ENCODE results near the gene ERCC4.
"Not testable (repeated sequence)": the region's sequence is repeated elsewhere in the genome, so short reads cannot be mapped to it uniquely, and the experiment has no call there.

Gene ERCC4

DNA sequence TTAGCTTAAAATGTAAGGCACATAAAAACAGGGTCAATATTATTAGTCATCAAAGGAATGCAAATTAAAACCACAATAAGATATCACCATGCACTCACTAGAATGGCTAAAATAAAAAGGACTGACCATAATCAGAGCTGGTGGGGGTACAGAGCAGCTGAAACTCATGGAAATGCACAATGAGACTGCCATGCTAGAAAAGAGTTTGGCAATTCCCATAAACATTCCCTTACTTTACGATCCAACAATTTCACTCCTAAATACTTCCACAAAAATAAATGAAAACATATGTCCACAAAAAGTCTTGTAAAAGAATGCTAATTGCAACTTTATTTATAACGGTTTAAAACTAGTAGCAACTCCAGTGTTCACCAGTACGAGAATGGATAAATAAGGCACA, 36.1 kb upstream of the ERCC4 start:
- Histone ChIP-seq H3K27me3 (ENCODE audit: insufficient read depth, low read depth) (no peaks in the 10 kb centered on the region), H3K4me3 (IDR thresholded peaks at IDR 0.05; ENCODE audit: insufficient read depth, low read depth, low read length) (no peak overlapping the region), H3K9ac (no peak overlapping the region), H3K79me2 (ENCODE audit: insufficient read depth, low read depth) (no peaks in the 10 kb centered on the region), H3K4me1 (ENCODE audit: low read depth, poor library complexity, severe bottlenecking) (peaks cover 10% of the 10 kb centered on the region), H2AFZ (ENCODE audit: low read depth) (no peak overlapping the region), H3K27ac (no peak overlapping the region), H4K20me1 (ENCODE audit: insufficient read depth) (no peaks in the 10 kb centered on the region), H3K4me2 (no peak overlapping the region), H3K36me3 (ENCODE audit: insufficient read depth) (no peaks in the 10 kb centered on the region)
- TF ChIP-seq, protein P1, sequence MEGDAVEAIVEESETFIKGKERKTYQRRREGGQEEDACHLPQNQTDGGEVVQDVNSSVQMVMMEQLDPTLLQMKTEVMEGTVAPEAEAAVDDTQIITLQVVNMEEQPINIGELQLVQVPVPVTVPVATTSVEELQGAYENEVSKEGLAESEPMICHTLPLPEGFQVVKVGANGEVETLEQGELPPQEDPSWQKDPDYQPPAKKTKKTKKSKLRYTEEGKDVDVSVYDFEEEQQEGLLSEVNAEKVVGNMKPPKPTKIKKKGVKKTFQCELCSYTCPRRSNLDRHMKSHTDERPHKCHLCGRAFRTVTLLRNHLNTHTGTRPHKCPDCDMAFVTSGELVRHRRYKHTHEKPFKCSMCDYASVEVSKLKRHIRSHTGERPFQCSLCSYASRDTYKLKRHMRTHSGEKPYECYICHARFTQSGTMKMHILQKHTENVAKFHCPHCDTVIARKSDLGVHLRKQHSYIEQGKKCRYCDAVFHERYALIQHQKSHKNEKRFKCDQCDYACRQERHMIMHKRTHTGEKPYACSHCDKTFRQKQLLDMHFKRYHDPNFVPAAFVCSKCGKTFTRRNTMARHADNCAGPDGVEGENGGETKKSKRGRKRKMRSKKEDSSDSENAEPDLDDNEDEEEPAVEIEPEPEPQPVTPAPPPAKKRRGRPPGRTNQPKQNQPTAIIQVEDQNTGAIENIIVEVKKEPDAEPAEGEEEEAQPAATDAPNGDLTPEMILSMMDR (conservative IDR thresholded peaks at IDR 0.05; ENCODE audit: low read depth, low read length): no peak

DNA sequence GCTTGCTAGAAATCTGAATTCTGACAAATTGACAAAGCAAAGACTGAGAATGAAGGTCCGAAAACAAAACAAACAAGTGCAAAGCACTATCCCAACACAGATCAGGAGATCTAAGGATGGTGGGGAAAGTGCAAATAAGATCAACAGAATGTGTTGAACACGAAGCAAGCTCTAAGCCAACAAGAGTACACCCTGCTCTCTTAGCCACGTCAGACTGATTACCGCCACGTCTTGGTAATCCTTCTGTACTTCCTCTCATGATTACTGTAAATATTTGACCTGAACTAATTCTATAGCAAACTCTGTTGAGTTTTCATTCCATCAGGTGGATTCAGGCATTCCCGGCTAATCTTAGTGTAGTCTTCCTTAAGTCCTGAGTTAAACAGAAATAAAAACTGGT, 34.3 kb upstream of the ERCC4 start:
- H3K4me3 ChIP-seq (IDR thresholded peaks at IDR 0.05; ENCODE audit: insufficient read depth, low read depth, low read length): no peak overlapping the region
- no peaks in the 10 kb centered on the region for H3K79me2 ChIP-seq (ENCODE audit: insufficient read depth, low read depth)
- H3K4me2 ChIP-seq: no peak overlapping the region
- H3K9ac ChIP-seq: no peak overlapping the region
- no peak overlapping the region for H3K27ac ChIP-seq
- no peaks in the 10 kb centered on the region for H3K27me3 ChIP-seq (ENCODE audit: insufficient read depth, low read depth)
- no peaks in the 10 kb centered on the region for H4K20me1 ChIP-seq (ENCODE audit: insufficient read depth)
- H2AFZ ChIP-seq (ENCODE audit: low read depth): no peak overlapping the region
- H3K4me1 ChIP-seq (ENCODE audit: low read depth, poor library complexity, severe bottlenecking): no peaks in the 10 kb centered on the region
- TF ChIP-seq, protein P1 (conservative IDR thresholded peaks at IDR 0.05; ENCODE audit: low read depth, low read length): no peak
- H3K36me3 ChIP-seq (ENCODE audit: insufficient read depth): no peaks in the 10 kb centered on the region

DNA sequence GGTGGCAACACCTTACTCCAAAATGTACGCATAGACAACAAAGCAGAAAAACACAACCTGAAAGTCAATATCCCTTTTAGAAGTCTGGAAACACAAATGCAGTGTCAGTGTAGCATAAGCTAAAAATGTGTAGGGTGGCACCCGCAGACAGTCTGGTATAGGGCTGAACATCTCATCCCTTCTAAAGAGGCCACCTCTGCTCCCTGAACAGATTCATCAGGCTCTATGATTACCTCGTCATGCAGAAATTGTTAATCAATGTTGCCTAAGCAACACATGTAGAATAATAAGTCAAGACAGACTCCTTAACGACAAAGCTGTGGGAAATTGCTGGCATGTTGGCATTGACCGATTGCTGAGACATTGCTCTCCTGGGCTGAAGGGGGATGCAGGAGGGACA, 33.3 kb upstream of the ERCC4 start:
- Histone ChIP-seq H3K4me3 (IDR thresholded peaks at IDR 0.05; ENCODE audit: insufficient read depth, low read depth, low read length) (no peak overlapping the region), H3K4me1 (ENCODE audit: low read depth, poor library complexity, severe bottlenecking) (no peaks in the 10 kb centered on the region), H2AFZ (ENCODE audit: low read depth) (no peak overlapping the region), H3K27ac (no peak overlapping the region), H3K79me2 (ENCODE audit: insufficient read depth, low read depth) (no peaks in the 10 kb centered on the region), H3K9ac (no peak overlapping the region), H4K20me1 (ENCODE audit: insufficient read depth) (no peaks in the 10 kb centered on the region), H3K36me3 (ENCODE audit: insufficient read depth) (no peaks in the 10 kb centered on the region), H3K4me2 (no peak overlapping the region), H3K27me3 (ENCODE audit: insufficient read depth, low read depth) (no peaks in the 10 kb centered on the region)
- TF ChIP-seq, protein P1 (conservative IDR thresholded peaks at IDR 0.05; ENCODE audit: low read depth, low read length): no peak

DNA sequence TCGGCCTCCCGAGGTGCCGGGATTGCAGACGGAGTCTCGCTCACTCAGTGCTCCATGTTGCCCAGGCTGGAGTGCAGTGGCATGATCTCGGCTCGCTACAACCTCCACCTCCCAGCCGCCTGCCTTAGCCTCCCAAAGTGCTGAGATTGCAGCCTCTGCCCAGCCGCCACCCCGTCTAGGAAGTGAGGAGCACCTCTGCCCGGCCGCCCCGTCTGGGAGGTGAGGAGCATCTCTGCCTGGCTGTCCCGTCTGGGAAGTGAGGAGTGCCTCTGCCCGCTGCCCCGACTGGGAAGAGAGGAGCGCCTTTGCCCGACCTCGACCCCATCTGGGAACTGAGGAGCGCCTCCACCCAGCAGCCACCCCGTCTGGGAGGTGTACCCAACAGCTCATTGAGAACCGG, 30.6 kb upstream of the ERCC4 start:
- H3K27ac ChIP-seq; H3K4me3 ChIP-seq (IDR thresholded peaks at IDR 0.05; ENCODE audit: insufficient read depth, low read depth, low read length); H3K27me3 ChIP-seq (ENCODE audit: insufficient read depth, low read depth); H3K36me3 ChIP-seq (ENCODE audit: insufficient read depth); H3K9ac ChIP-seq; H2AFZ ChIP-seq (ENCODE audit: low read depth); H3K4me2 ChIP-seq; H3K79me2 ChIP-seq (ENCODE audit: insufficient read depth, low read depth); H4K20me1 ChIP-seq (ENCODE audit: insufficient read depth); H3K4me1 ChIP-seq (ENCODE audit: low read depth, poor library complexity, severe bottlenecking): not testable (repeated sequence)

DNA sequence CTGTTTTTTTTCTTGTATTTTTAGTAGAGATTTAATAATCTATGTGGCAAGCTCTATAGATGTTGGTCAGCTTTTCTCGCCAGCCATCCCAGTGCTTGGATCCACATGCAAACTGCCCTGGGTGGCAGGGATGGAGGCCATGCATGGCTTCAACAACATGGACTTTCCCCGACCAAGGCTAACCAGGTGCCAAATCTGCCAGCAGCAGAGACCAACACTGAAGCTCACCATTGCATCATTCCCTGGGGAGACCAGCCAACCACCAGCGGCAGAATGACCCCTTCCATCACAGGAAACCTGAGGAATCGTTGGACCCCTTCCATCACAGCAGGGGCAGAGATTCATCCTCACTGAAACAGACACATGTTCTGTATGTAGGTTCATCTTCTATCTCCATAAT, 27.7 kb upstream of the ERCC4 start:
- H2AFZ ChIP-seq (ENCODE audit: low read depth): no peak overlapping the region
- no peaks in the 10 kb centered on the region for H3K27me3 ChIP-seq (ENCODE audit: insufficient read depth, low read depth)
- no peaks in the 10 kb centered on the region for H3K36me3 ChIP-seq (ENCODE audit: insufficient read depth)
- H4K20me1 ChIP-seq (ENCODE audit: insufficient read depth): no peaks in the 10 kb centered on the region
- no peaks in the 10 kb centered on the region for H3K79me2 ChIP-seq (ENCODE audit: insufficient read depth, low read depth)
- TF ChIP-seq, protein P1 (conservative IDR thresholded peaks at IDR 0.05; ENCODE audit: low read depth, low read length): no peak
- no peak overlapping the region for H3K4me2 ChIP-seq
- H3K4me1 ChIP-seq (ENCODE audit: low read depth, poor library complexity, severe bottlenecking): no peaks in the 10 kb centered on the region
- no peak overlapping the region for H3K4me3 ChIP-seq (IDR thresholded peaks at IDR 0.05; ENCODE audit: insufficient read depth, low read depth, low read length)
- H3K27ac ChIP-seq: no peak overlapping the region
- no peak overlapping the region for H3K9ac ChIP-seq
